HFFc6 (cell line): ENCODE results near the gene PLEKHG2. TPM values are rescaled to one million over a fixed set of nuclear protein-coding genes. Genes with fewer than 3 reads are reported as not detected.
"Not testable (repeated sequence)": the region's sequence is repeated elsewhere in the genome, so short reads cannot be mapped to it uniquely, and the experiment has no call there.

Experiments used
- DNase-seq: peaks from one replicate; pipeline ENCODE4 v3.0.0-alpha.2; 2018
- H3K27ac Mint-ChIP-seq: 2 replicates; pipeline ENCODE4 v1.8.0; 2020; ENCODE audit warnings: mild to moderate bottlenecking, mixed read lengths
- H3K27me3 Mint-ChIP-seq: 2 replicates; pipeline ENCODE4 v1.8.0; 2021; ENCODE audit warnings: mild to moderate bottlenecking, moderate library complexity, mixed read lengths; ENCODE audit not compliant: insufficient read depth
- H3K36me3 Mint-ChIP-seq: 2 replicates; pipeline ENCODE4 v1.8.0; 2021; ENCODE audit warnings: low read depth, mixed read lengths
- H3K4me1 Mint-ChIP-seq: 2 replicates; pipeline ENCODE4 v1.8.0; 2020; ENCODE audit warnings: low read depth, mixed read lengths
- H3K4me3 Mint-ChIP-seq: 2 replicates; pipeline ENCODE4 v1.8.0; 2020; ENCODE audit warnings: mild to moderate bottlenecking, moderate library complexity, mixed read lengths
- H3K9me3 Mint-ChIP-seq: 2 replicates; pipeline ENCODE4 v1.8.0; 2020; ENCODE audit warnings: mild to moderate bottlenecking, mixed read lengths
- CTCF ChIP-seq: fragments of 200-600 bp; sonication (generic); IDR thresholded peaks from 2 replicates; pipeline ENCODE4 v1.5.0; 2021; ENCODE audit warnings: antibody characterized with exemption, mild to moderate bottlenecking
- total RNA-seq, 6 experiments: library from RNA; stranded (reverse); fragmentation: NEBNext Ultra II Directional; extraction: Animal tissue kit (Norgen Biotek cat#: 25700); gene quantifications; 2 replicates in 1 of 6; 3 replicates in 5 of 6; pipeline ENCODE4 v1.2.3, GENCODE V29; 2021

The PLEKHG2 gene
- total RNA-seq, 6 experiments from 2014 or later: 38.3 to 56.0 (median 45.7) TPM

DNA sequence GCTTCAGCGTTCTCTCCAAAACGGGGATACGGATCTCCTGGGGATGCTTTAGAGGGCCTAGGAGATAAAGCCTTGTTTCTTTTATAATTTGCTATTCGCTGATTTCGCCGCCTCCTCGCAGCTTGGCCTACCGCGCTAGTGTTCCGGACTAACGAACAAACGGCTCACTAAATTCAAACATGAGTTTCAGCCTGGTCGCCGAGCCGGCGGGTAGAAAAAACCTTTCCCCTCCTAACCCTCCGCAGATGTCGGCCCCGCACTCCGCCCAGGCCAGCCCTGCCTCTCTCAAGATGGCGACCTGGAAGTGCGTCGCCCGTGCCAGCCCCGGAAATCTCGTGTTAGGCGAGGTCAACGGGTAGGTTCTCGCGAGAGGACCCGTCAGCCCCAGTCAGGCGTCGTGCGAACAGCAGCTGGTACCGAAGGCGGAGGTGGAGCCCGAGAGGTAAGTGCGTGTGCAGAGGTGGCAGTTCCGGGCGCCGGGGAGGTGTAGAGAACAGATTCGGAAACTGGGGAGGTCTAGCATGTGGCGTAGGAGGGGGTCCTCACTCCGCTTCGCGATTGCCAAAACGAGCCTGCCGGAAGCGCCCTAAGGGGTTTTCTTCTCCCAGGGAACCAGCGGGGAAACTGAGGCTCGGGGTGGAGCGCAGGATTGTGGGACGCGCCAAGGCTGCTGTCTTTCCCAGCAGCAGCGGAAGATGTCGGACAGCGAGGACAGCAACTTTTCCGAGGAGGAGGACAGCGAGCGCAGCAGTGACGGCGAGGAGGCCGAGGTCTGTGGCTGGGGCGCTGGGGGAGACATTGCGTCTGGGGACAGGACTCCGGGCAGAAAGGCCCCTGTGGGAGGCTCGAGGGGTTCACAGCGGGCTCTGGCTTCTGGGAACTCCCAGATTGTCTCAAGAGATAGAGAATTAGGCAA, 33.0 kb downstream of the PLEKHG2 start, which contains the start of gene SUPT5H:
Gene SUPT5H, plus strand, starts transcription at position 387 of the 916 bp plus-strand sequence. Its CDS starts 309 bp downstream, at position 696.
- Mint-ChIP-seq H3K27me3 (peaks cover 7% of the 10 kb centered on the region), H3K27ac (peak within 1 kb of the TSS; percentile 95), H3K4me3 (peak within 1 kb of the TSS; percentile 96), H3K36me3 (peaks cover 34% of the 10 kb centered on the region), H3K9me3 (peaks cover 3% of the 10 kb centered on the region; the same call in 1 of the 2 replicates), H3K4me1 (peaks cover 52% of the 10 kb centered on the region)
- no peak for TF ChIP-seq CTCF
- DNase-seq: peak; percentile 95

DNA sequence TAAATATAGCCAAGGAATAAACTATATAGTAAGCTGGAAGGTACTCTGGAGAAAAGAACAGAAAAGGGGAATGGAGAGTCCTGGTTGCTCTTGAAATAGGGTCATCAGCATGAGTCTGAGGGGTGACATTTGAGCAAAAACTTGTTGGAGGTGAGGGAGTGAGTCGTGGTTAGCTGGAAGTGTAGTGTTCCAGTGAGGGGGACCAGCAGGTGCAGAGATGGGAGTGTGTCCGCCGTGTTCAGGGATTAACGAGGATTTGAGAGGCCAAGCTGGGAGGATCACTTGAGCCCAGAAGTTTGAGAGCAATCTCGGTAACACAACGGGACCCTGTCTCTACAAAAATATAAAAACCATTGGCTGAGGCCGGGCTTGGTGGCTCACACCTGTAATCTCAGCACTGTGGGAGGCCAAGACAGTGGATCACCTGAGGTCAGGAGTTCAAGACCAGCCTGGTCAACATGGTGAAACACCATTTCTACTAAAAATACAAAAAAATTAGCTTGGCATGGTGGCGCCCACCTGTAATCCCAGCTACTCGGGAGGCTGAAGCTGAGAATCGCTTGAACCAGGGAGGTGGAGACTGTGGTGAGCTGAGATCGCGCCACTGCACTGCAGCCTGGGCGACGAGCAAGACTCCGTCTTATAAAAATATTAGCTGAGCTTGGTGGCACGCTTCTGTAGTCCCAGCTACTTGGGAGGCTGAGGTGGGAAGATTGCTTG, 34.1 kb downstream of the PLEKHG2 start:
- Mint-ChIP-seq H3K36me3 (peaks cover 36% of the 10 kb centered on the region), H3K4me1 (peaks cover 57% of the 10 kb centered on the region), H3K9me3 (peaks cover 3% of the 10 kb centered on the region; the same call in 1 of the 2 replicates), H3K27ac (peak overlapping the region; percentile 95), H3K27me3 (peaks cover 7% of the 10 kb centered on the region), H3K4me3 (peak overlapping the region; percentile 96)
- no peak for TF ChIP-seq CTCF
- no peak for DNase-seq

DNA sequence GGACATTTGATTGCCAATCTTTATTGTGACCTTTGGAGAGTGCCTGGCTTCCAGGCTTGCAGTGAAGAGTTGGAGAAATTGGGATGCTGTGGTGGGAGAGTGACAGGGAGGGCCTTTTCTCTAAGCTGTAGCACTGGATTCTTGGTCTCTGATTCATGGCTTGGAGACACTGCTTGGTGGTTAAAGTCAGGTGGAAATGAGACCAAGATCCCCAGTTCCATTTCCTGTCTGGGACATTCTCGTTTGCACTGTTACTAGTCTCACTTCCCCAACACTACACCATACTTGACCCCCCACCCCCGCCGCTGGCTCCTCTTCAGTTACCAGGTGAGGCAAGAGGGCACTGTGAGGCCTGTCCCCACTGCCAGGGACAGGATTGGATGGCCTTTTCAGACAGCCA, 35.8 kb downstream of the PLEKHG2 start:
- Mint-ChIP-seq H3K4me3 (peak overlapping the region; percentile 96), H3K27me3 (peaks cover 14% of the 10 kb centered on the region), H3K9me3 (peaks cover 3% of the 10 kb centered on the region; the same call in 1 of the 2 replicates), H3K4me1 (peaks cover 71% of the 10 kb centered on the region), H3K27ac (peak overlapping the region; percentile 80), H3K36me3 (peaks cover 51% of the 10 kb centered on the region)
- TF ChIP-seq CTCF: no peak
- DNase-seq: peak; percentile 57

- Mint-ChIP-seq H3K27ac (peak overlapping the region; percentile 80), H3K36me3 (peaks cover 53% of the 10 kb centered on the region)
These were observed 36.8 kb downstream of the PLEKHG2 start for GRCh38 chr19:39449116-39449797.

GRCh38 chr19:39451257-39451656, 38.8 kb downstream of the PLEKHG2 start:
- H3K4me1 Mint-ChIP-seq: peaks cover 54% of the 10 kb centered on the region
- not testable (repeated sequence) for H3K27ac Mint-ChIP-seq, H3K9me3 Mint-ChIP-seq, H3K27me3 Mint-ChIP-seq, DNase-seq, H3K4me3 Mint-ChIP-seq
- H3K36me3 Mint-ChIP-seq: peaks cover 41% of the 10 kb centered on the region

More at GRCh38 chr19:39449116-39449797, 36.8 kb downstream of the PLEKHG2 start:
- DNase-seq: no peak
- Mint-ChIP-seq H3K27me3 (peaks cover 14% of the 10 kb centered on the region), H3K4me3 (peak overlapping the region; percentile 30; the same call in 1 of the 2 replicates), H3K4me1 (peaks cover 71% of the 10 kb centered on the region), H3K9me3 (peaks cover 3% of the 10 kb centered on the region; the same call in 1 of the 2 replicates)
- no peak for TF ChIP-seq CTCF
